Naive thymus-derived CD8-positive, alpha-beta T cell (primary cell): ENCODE data around the gene DCST1. TPM values are rescaled to one million over a fixed set of nuclear protein-coding genes. Genes with fewer than 3 reads are reported as not detected.
A peak's percentile ranks its signal among the peaks of the same experiment; 100 is the strongest.

ENCODE experiments used
- ATAC-seq, 2 donors: fragments of 150-1000 bp; cut with Tn5 transposase in 1 of 2; sonication (Bioruptor Pico), chemical (Tn5 transposase) in 1 of 2; 1 replicate in 1 of 2; 2 replicates in 1 of 2; pipeline ENCODE4 v1.10.0; 2021; ENCODE audit warnings: mild to moderate bottlenecking in 2 of 2, moderate library complexity in 2 of 2
- POLR2A ChIA-PET: fragments of 350-600 bp; sonication (Branson Sonifier 250); formaldehyde crosslinking; loops from one replicate; lab custom pipeline; 2021; ENCODE audit warnings: antibody characterized with exemption; lab: Charles Lee
- DNase-seq, 10 donors: peaks; one replicate each; pipeline versions ENCODE4 v3.0.0 to v3.0.0-alpha.2; 2020 to 2022
- H3K27ac Mint-ChIP-seq, 10 donors: one replicate each; pipeline ENCODE4 v1.8.0; 2020 to 2022; ENCODE audit warnings: mild to moderate bottlenecking in 10 of 10, mixed read lengths in 10 of 10, moderate library complexity in 4 of 10, inconsistent platforms in 1 of 10
- H3K27me3 Mint-ChIP-seq, 5 donors: one replicate each; pipeline ENCODE4 v1.8.0; 2021 to 2022; ENCODE audit warnings: mixed read lengths in 5 of 5
- H3K36me3 Mint-ChIP-seq, 3 donors: one replicate each; pipeline ENCODE4 v1.8.0; 2020 to 2022; ENCODE audit warnings: mixed read lengths in 3 of 3, mild to moderate bottlenecking in 2 of 3, inconsistent platforms in 1 of 3
- H3K4me1 Mint-ChIP-seq, 4 donors: one replicate each; pipeline ENCODE4 v1.8.0; 2021 to 2022; ENCODE audit warnings: mixed read lengths in 4 of 4
- H3K4me3 Mint-ChIP-seq, 10 donors: one replicate each; pipeline ENCODE4 v1.8.0; 2020 to 2022; ENCODE audit warnings: mild to moderate bottlenecking in 10 of 10, mixed read lengths in 10 of 10, moderate library complexity in 6 of 10, inconsistent platforms in 1 of 10
- H3K9me3 Mint-ChIP-seq, 9 donors: one replicate each; pipeline ENCODE4 v1.8.0; 2020 to 2022; ENCODE audit warnings: mixed read lengths in 9 of 9, mild to moderate bottlenecking in 3 of 9, inconsistent platforms in 1 of 9, moderate library complexity in 1 of 9
- polyA plus RNA-seq, 3 donors: library from polyadenylated mRNA; unstranded; fragments of 300-500 nt; fragmentation: Illumina TruSeq; gene quantifications; one replicate each; pipeline ENCODE4 v1.2.3, GENCODE V29; 2021
- total RNA-seq, 8 experiments: library from RNA in 2 of 8; stranded (reverse) in 2 of 8; gene quantifications; one replicate each; pipeline ENCODE4 v1.2.3 and lab custom pipeline; 2021 to 2026

DCST1 gene
- total and polyA plus RNA-seq, 5 experiments from 2014 or later, result not detected

GRCh38 chr1:155015527-155016230, 17.9 kb upstream of the DCST1 start:
- POLR2A ChIA-PET, result interaction anchor here (0.9 to 4.3 kb wide), 15 partner anchors 9 to 294 kb away, joined by 3 to 29 read pairs (median 15); partner anchors contain the start of genes ADAM15, CKS1B, FLAD1 and PBXIP1
- H3K27ac Mint-ChIP-seq, result peak overlapping the region in 8 of 10 donors; percentile 52 to 86 (median 73)

GRCh38 chr1:155016231-155016831, 17.3 kb upstream of the DCST1 start:
- no peaks in the 10 kb centered on the region for H3K36me3 Mint-ChIP-seq
- H3K4me3 Mint-ChIP-seq, result peak overlapping the region; percentile 44 to 78 (median 67)
- DNase-seq, result no peak
- peaks cover 26 to 65% (median 55%) of the 10 kb centered on the region in 4 donors for H3K4me1 Mint-ChIP-seq
- H3K27ac Mint-ChIP-seq, result peak overlapping the region in 7 of 10 donors; percentile 56 to 77 (median 73)
- H3K9me3 Mint-ChIP-seq, result no peaks in the 10 kb centered on the region
- peak; percentile 25 to 26 for ATAC-seq
- POLR2A ChIA-PET, result interaction anchor here (0.9 to 4.3 kb wide), 17 partner anchors 9 to 457 kb away, joined by 3 to 29 read pairs (median 9); partner anchors contain the start of genes ADAM15, CKS1B, FLAD1 and PBXIP1
- peaks cover 0 to 10% (median 0%) of the 10 kb centered on the region in 5 donors for H3K27me3 Mint-ChIP-seq

More at GRCh38 chr1:155015527-155016230, 17.9 kb upstream of the DCST1 start:
- no peaks in the 10 kb centered on the region for H3K36me3 Mint-ChIP-seq
- ATAC-seq (no peak), DNase-seq (no peak)
- peaks cover 30 to 69% (median 61%) of the 10 kb centered on the region in 4 donors for H3K4me1 Mint-ChIP-seq
- H3K27me3 Mint-ChIP-seq, result peaks cover 0 to 10% (median 0%) of the 10 kb centered on the region in 5 donors
- H3K4me3 Mint-ChIP-seq, result peak overlapping the region; percentile 44 to 78 (median 67)
- H3K9me3 Mint-ChIP-seq, result no peaks in the 10 kb centered on the region

GRCh38 chr1:155017041-155017945, 16.3 kb upstream of the DCST1 start:
- POLR2A ChIA-PET, result interaction anchor here (0.8 to 4.3 kb wide), 21 partner anchors 9 to 458 kb away, joined by 3 to 29 read pairs (median 5); partner anchors contain the start of genes ADAM15, CKS1B, FLAD1 and PBXIP1
- Mint-ChIP-seq H3K36me3 (no peaks in the 10 kb centered on the region), H3K27me3 (peaks cover 0 to 17% (median 0%) of the 10 kb centered on the region in 5 donors), H3K4me3 (peak overlapping the region; percentile 52 to 78 (median 69)), H3K9me3 (no peaks in the 10 kb centered on the region), H3K27ac (peak overlapping the region in 5 of 10 donors; percentile 29 to 80 (median 67)), H3K4me1 (peaks cover 26 to 56% (median 51%) of the 10 kb centered on the region in 4 donors)
- ATAC-seq, result peak; percentile 98
- DNase-seq, result peak; percentile 78 to 91 (median 86)

GRCh38 chr1:155017946-155018316, 15.7 kb upstream of the DCST1 start:
- peak overlapping the region in 4 of 10 donors; percentile 29 to 76 (median 52) for H3K27ac Mint-ChIP-seq
- peak in 1 of 2 donors; percentile 4 for ATAC-seq
- H3K27me3 Mint-ChIP-seq, result peaks cover 0 to 20% (median 0%) of the 10 kb centered on the region in 5 donors
- peaks cover 24 to 50% (median 45%) of the 10 kb centered on the region in 4 donors for H3K4me1 Mint-ChIP-seq
- H3K9me3 Mint-ChIP-seq, result no peaks in the 10 kb centered on the region
- no peaks in the 10 kb centered on the region for H3K36me3 Mint-ChIP-seq
- H3K4me3 Mint-ChIP-seq, result peak overlapping the region; percentile 51 to 74 (median 64)
- no peak for DNase-seq
- POLR2A ChIA-PET, result interaction anchor here (0.6 to 4.3 kb wide), 15 partner anchors 10 to 458 kb away, joined by 3 to 29 read pairs (median 6); partner anchors contain the start of genes ADAM15, FLAD1, PBXIP1 and PMVK

- Mint-ChIP-seq H3K9me3 (no peaks in the 10 kb centered on the region), H3K4me1 (peaks cover 21 to 43% (median 37%) of the 10 kb centered on the region in 4 donors), H3K4me3 (peak overlapping the region in 1 of 10 donors; percentile 26), H3K36me3 (peaks cover 0 to 2% (median 0%) of the 10 kb centered on the region in 3 donors), H3K27me3 (peaks cover 0 to 28% (median 0%) of the 10 kb centered on the region in 5 donors), H3K27ac (peak overlapping the region in 4 of 10 donors; percentile 35 to 69 (median 52))
- no peak for ATAC-seq
- DNase-seq, result no peak
- POLR2A ChIA-PET, result interaction anchor here (0.5 to 4.3 kb wide), 10 partner anchors 28 to 374 kb away, joined by 3 to 20 read pairs (median 4); partner anchors contain the start of genes FLAD1, PMVK and PYGO2
These were observed 14.8 kb upstream of the DCST1 start for GRCh38 chr1:155018617-155019348.

GRCh38 chr1:155019377-155020245, 14.0 kb upstream of the DCST1 start:
- peak overlapping the region in 2 of 10 donors; percentile 3 to 30 for H3K4me3 Mint-ChIP-seq
- ATAC-seq (no peak), DNase-seq (no peak)
- peaks cover 16 to 35% (median 31%) of the 10 kb centered on the region in 4 donors for H3K4me1 Mint-ChIP-seq
- POLR2A ChIA-PET, result interaction anchor here (0.6 to 1.8 kb wide), 4 partner anchors 36 to 58 kb away, joined by 3 to 6 read pairs (median 4); partner anchors contain the start of genes FLAD1 and PYGO2
- H3K9me3 Mint-ChIP-seq, result no peaks in the 10 kb centered on the region
- peaks cover 0 to 2% (median 0%) of the 10 kb centered on the region in 3 donors for H3K36me3 Mint-ChIP-seq
- H3K27me3 Mint-ChIP-seq, result peaks cover 0 to 28% (median 4%) of the 10 kb centered on the region in 5 donors
- H3K27ac Mint-ChIP-seq, result peak overlapping the region in 3 of 10 donors; percentile 36 to 69 (median 52)

- H3K27me3 Mint-ChIP-seq, result peaks cover 0 to 28% (median 5%) of the 10 kb centered on the region in 5 donors
- peaks cover 0 to 2% (median 0%) of the 10 kb centered on the region in 3 donors for H3K36me3 Mint-ChIP-seq
- no peaks in the 10 kb centered on the region for H3K9me3 Mint-ChIP-seq
- POLR2A ChIA-PET, result interaction anchor here (0.7 to 1.0 kb wide), 2 partner anchors 23 to 27 kb away, joined by 3 to 9 read pairs; no protein-coding TSS in a partner anchor
- H3K4me3 Mint-ChIP-seq, result no peak overlapping the region
- peaks cover 8 to 17% (median 11%) of the 10 kb centered on the region in 4 donors for H3K4me1 Mint-ChIP-seq
- no peak overlapping the region for H3K27ac Mint-ChIP-seq
- DNase-seq (no peak), ATAC-seq (no peak)
These were observed 11.3 kb upstream of the DCST1 start for GRCh38 chr1:155022136-155022926.

GRCh38 chr1:155022927-155023236, 10.7 kb upstream of the DCST1 start:
- POLR2A ChIA-PET, result interaction anchor here (1.0 kb wide), 1 partner anchor 24 kb away, joined by 9 read pairs; no protein-coding TSS in a partner anchor
- no peak for DNase-seq
- no peak overlapping the region for H3K27ac Mint-ChIP-seq

GRCh38 chr1:155023627-155024026, 10.0 kb upstream of the DCST1 start:
- Mint-ChIP-seq H3K27ac (peak overlapping the region in 1 of 10 donors; percentile 79), H3K27me3 (peaks cover 0 to 28% (median 5%) of the 10 kb centered on the region in 5 donors), H3K4me1 (peaks cover 0 to 10% (median 6%) of the 10 kb centered on the region in 4 donors), H3K9me3 (no peaks in the 10 kb centered on the region), H3K4me3 (no peak overlapping the region), H3K36me3 (peaks cover 0 to 2% (median 0%) of the 10 kb centered on the region in 3 donors)
- DNase-seq, result no peak
- POLR2A ChIA-PET, result no interaction called here
- ATAC-seq, result no peak

More at GRCh38 chr1:155022927-155023236, 10.7 kb upstream of the DCST1 start:
- peaks cover 0 to 28% (median 5%) of the 10 kb centered on the region in 5 donors for H3K27me3 Mint-ChIP-seq
- peaks cover 3 to 12% (median 9%) of the 10 kb centered on the region in 4 donors for H3K4me1 Mint-ChIP-seq
- H3K36me3 Mint-ChIP-seq, result peaks cover 0 to 2% (median 0%) of the 10 kb centered on the region in 3 donors
- ATAC-seq, result no peak
- no peaks in the 10 kb centered on the region for H3K9me3 Mint-ChIP-seq
- no peak overlapping the region for H3K4me3 Mint-ChIP-seq
